ENCODE measurements around the gene KBTBD2. TPM values are rescaled to one million over a fixed set of nuclear protein-coding genes. Genes with fewer than 3 reads are reported as not detected.

Gene KBTBD2
- total RNA-seq (2022) (30.2 and 30.8 TPM in 2 replicates), Bru-seq, nascent RNA (percentile 96 among the genes with signal in this experiment), BruChase-seq, experiment 1, labeled RNA remaining after a 2-hour chase (percentile 96 among the genes with signal in this experiment), BruChase-seq, experiment 2, labeled RNA remaining after a 6-hour chase (percentile 86 among the genes with signal in this experiment)
- long read RNA-seq, transcript KBTBD2-201 (4 exons, 3,745 nt), result major isoform, 8 of 20 reads
- long read RNA-seq, partial matches to known transcripts, result 0 of 20 reads
- long read RNA-seq, other reads (novel, unspliced or antisense), result 12 of 20 reads

DNA sequence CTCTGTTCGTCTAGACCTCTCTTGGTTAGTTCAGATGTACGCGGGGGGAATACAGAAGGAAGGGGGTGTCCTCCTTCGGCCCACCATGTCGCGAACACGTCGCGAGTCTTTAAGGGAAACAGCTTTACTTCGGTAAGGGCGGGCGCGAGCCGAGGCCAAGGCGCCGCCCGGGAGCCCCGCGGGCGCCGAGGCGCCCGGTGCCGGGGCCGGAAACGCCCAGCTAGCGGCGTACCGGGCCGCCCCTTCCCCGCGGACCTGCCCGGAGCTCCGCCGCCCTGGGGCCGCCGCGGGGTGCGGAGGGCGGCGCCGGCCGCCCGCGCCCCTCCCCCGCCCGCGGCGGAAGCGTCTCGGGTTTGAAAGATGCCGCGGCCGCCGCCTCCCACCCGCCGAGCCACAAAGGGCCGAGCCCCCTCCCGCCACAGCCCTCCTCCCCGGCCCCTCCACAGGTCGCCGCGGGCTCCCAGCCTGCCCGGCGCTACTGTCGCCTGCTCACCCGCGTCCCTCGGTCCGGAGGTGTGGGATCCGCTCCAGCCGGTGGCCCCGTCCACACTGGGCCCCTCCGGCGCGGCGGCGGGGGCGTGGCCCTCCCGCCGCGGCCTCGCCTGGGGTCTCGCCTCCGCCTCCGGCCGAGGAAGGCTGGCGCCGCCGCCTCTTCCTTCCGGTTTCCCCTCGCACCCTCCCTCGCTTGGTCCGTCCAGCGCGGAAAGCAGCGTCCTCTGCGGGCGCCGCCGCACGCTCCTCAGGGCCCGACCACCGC, at the start of gene KBTBD2:
TSS of gene KBTBD2 (minus strand) at position 718 of the 757 bp plus-strand sequence. CDS start 12,156 bp downstream, outside the sequence.
- H3K27me3 ChIP-seq (replicated peaks; ENCODE audit: control insufficient read depth, insufficient read depth, low read length), result no peaks in the 10 kb centered on the region
- no TSS peak for BruUV-seq (replicated peaks)
- Mint-ChIP-seq H3K9me3 (ENCODE audit: unreplicated experiment) (no peaks in the 10 kb centered on the region), H3K4me1 (ENCODE audit: low read depth, unreplicated experiment) (peaks cover 26% of the 10 kb centered on the region), H3K27me3 (ENCODE audit: insufficient read depth, unreplicated experiment) (no peaks in the 10 kb centered on the region), H3K27ac (ENCODE audit: unreplicated experiment) (peak within 1 kb of the TSS; percentile 95), H3K36me3 (ENCODE audit: insufficient read depth, unreplicated experiment) (peaks cover 30% of the 10 kb centered on the region), H3K4me3 (ENCODE audit: unreplicated experiment) (peak within 1 kb of the TSS; percentile 99)
- ChIA-PET CTCF (interaction anchor here (0.5 kb wide), 1 partner anchor 57 kb away, joined by 5 read pairs; no protein-coding TSS in a partner anchor), POLR2A (interaction anchor here (0.6 to 1.0 kb wide), 2 partner anchors 26 to 279 kb away, joined by 3 to 5 read pairs; no protein-coding TSS in a partner anchor)
- TF ChIP-seq, protein P1, sequence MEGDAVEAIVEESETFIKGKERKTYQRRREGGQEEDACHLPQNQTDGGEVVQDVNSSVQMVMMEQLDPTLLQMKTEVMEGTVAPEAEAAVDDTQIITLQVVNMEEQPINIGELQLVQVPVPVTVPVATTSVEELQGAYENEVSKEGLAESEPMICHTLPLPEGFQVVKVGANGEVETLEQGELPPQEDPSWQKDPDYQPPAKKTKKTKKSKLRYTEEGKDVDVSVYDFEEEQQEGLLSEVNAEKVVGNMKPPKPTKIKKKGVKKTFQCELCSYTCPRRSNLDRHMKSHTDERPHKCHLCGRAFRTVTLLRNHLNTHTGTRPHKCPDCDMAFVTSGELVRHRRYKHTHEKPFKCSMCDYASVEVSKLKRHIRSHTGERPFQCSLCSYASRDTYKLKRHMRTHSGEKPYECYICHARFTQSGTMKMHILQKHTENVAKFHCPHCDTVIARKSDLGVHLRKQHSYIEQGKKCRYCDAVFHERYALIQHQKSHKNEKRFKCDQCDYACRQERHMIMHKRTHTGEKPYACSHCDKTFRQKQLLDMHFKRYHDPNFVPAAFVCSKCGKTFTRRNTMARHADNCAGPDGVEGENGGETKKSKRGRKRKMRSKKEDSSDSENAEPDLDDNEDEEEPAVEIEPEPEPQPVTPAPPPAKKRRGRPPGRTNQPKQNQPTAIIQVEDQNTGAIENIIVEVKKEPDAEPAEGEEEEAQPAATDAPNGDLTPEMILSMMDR (IDR thresholded peaks at IDR 0.05; ENCODE audit: insufficient read depth in 1 of 2, low read depth in 1 of 2, low read length in 1 of 2, severe bottlenecking in 1 of 2, unreplicated experiment in 1 of 2), result no peak
- intact Hi-C loops (cut with micrococcal nuclease; ENCODE audit: unreplicated experiment), result no loop called here
- H3K36me3 ChIP-seq (ENCODE audit: control insufficient read depth, insufficient read depth, low read length), result no peaks in the 10 kb centered on the region
- H3K9me3 ChIP-seq, result no peaks in the 10 kb centered on the region
- DNase-seq, result peak; percentile 92 to 94
- peak within 1 kb of the TSS; percentile 86 for H3K4me3 ChIP-seq (ENCODE audit: low read depth, low read length)
- H3K4me1 ChIP-seq, result peaks cover 43% of the 10 kb centered on the region

DNA sequence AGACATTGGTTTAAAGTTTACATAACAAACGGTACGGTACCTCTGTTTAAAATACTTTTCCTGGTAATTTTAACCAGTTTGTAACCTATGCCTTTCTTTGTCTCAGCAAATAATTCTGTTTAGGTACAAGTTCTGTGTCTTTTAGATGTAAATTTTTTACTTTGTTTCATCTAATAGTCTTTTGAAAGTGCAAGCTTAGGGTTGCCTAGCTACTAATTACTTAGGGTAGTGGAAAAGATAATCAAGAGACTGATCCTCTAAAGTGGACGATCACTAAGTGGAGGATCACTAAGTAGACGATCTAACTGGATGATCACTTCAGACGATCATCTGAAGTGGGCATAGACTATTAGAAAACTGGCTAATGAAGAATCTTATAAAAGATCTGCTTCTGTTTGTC, 49.6 kb upstream of the KBTBD2 start:
- no peaks in the 10 kb centered on the region for H3K27me3 ChIP-seq (replicated peaks; ENCODE audit: control insufficient read depth, insufficient read depth, low read length)
- peaks cover 10% of the 10 kb centered on the region for H3K9me3 Mint-ChIP-seq (ENCODE audit: unreplicated experiment)
- intact Hi-C loops (cut with micrococcal nuclease; ENCODE audit: unreplicated experiment), result no loop called here
- no peak for DNase-seq
- CTCF ChIA-PET, result interaction anchor here (3.2 kb wide), 1 partner anchor 95 kb away, joined by 25 read pairs; no protein-coding TSS in a partner anchor
- TF ChIP-seq, protein P1 (IDR thresholded peaks at IDR 0.05; ENCODE audit: insufficient read depth in 1 of 2, low read depth in 1 of 2, low read length in 1 of 2, severe bottlenecking in 1 of 2, unreplicated experiment in 1 of 2), result no peak
- peak overlapping the region; percentile 84 for H3K4me3 Mint-ChIP-seq (ENCODE audit: unreplicated experiment)
- peaks cover 15% of the 10 kb centered on the region; the same call in 1 of the 2 replicates for H3K9me3 ChIP-seq
- peaks cover 9% of the 10 kb centered on the region for H3K4me1 Mint-ChIP-seq (ENCODE audit: low read depth, unreplicated experiment)
- peak overlapping the region; percentile 62 for H3K4me3 ChIP-seq (ENCODE audit: low read depth, low read length)
- peaks cover 9% of the 10 kb centered on the region for H3K36me3 Mint-ChIP-seq (ENCODE audit: insufficient read depth, unreplicated experiment)
- H3K4me1 ChIP-seq, result peaks cover 10% of the 10 kb centered on the region; the same call in 1 of the 2 replicates
- H3K27ac Mint-ChIP-seq (ENCODE audit: unreplicated experiment), result peak overlapping the region; percentile 77
- POLR2A ChIA-PET, result no interaction called here
- BruUV-seq (replicated peaks), result no TSS peak
- H3K36me3 ChIP-seq (ENCODE audit: control insufficient read depth, insufficient read depth, low read length), result no peaks in the 10 kb centered on the region
- no peaks in the 10 kb centered on the region for H3K27me3 Mint-ChIP-seq (ENCODE audit: insufficient read depth, unreplicated experiment)

DNA sequence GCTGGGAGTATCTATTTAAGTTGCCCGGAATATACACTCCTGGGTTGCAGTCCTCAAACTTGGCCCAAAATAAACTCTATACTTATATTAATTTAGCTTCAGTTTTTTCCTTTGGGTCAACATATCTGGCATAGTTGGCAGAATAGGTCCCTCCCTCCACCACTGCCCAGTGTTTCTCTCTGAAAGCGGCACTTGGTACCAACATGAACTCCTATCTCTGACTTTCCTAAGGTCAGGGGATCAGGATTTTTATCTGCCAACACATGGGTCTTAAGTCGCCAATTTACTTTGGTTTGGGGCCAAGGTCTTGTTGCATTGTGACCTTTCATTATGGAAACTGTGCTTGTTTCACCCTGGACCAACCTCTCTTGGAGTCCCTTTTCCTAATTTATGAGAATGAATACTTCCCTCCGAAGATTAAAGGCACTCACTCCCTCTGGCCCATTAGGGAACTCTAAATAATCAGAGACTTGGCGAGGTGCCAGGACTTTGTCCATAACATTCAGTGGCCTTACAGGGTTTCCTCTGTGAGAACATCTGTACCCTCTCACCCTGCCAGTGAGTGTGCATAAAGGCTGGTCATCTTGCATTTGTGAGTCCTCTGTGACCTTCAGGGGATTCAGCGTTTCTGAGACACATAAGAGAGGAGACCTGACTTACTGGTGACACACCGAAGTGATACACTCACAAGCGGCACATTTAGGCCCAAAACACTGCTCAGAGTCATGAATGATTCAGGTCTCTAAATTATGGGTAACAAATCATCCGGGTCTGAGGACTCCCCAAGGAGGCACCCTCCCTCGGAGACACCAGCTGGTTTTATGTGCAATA, 46.0 kb upstream of the KBTBD2 start:
- no peak overlapping the region for H3K27ac Mint-ChIP-seq (ENCODE audit: unreplicated experiment)
- H3K36me3 Mint-ChIP-seq (ENCODE audit: insufficient read depth, unreplicated experiment), result peaks cover 9% of the 10 kb centered on the region
- BruUV-seq (replicated peaks), result no TSS peak
- H3K4me1 Mint-ChIP-seq (ENCODE audit: low read depth, unreplicated experiment), result peaks cover 9% of the 10 kb centered on the region
- ChIA-PET CTCF (no interaction called here), POLR2A (no interaction called here)
- H3K27me3 Mint-ChIP-seq (ENCODE audit: insufficient read depth, unreplicated experiment), result no peaks in the 10 kb centered on the region
- Histone ChIP-seq H3K9me3 (no peaks in the 10 kb centered on the region), H3K4me3 (ENCODE audit: low read depth, low read length) (no peak overlapping the region), H3K36me3 (ENCODE audit: control insufficient read depth, insufficient read depth, low read length) (no peaks in the 10 kb centered on the region), H3K4me1 (0 out of 2 replicates have a peak, but pooled peaks cover 5% of the 10 kb centered on the region), H3K27me3 (replicated peaks; ENCODE audit: control insufficient read depth, insufficient read depth, low read length) (no peaks in the 10 kb centered on the region)
- intact Hi-C loops (cut with micrococcal nuclease; ENCODE audit: unreplicated experiment), result no loop called here
- DNase-seq, result no peak
- TF ChIP-seq, protein P1 (IDR thresholded peaks at IDR 0.05; ENCODE audit: insufficient read depth in 1 of 2, low read depth in 1 of 2, low read length in 1 of 2, severe bottlenecking in 1 of 2, unreplicated experiment in 1 of 2), result no peak
- no peaks in the 10 kb centered on the region for H3K9me3 Mint-ChIP-seq (ENCODE audit: unreplicated experiment)
- H3K4me3 Mint-ChIP-seq (ENCODE audit: unreplicated experiment), result no peak overlapping the region
